ENCODE measurements around the gene PHOX2A. TPM values are rescaled to one million over a fixed set of nuclear protein-coding genes. Genes with fewer than 3 reads are reported as not detected.

The PHOX2A gene
- total RNA-seq, 1 donor, result not detected

- no peak for DNase-seq (ENCODE audit: low read depth in 2 of 3, low spot score in 2 of 3)
Measured at GRCh38 chr11:72235351-72236057, 8.5 kb downstream of the PHOX2A start.

DNA sequence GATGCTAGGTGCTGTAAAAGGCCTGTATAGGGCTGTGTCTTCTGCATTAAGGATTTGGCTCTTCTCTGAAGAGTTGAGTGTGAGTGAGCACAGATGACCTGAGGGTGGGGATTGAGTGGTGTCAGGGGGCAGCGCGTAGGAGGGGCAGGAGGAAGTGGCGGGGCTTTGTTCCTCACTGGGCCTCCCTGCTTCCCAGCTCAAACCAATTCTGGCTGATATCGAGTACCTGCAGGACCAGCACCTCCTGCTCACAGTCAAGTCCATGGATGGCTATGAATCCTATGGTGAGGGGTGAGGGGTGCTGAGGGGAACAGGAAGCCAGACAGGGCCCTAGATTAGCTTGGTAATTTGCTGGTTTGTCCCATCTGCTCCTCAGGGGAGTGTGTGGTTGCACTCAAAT is 9.1 kb downstream of the PHOX2A start:
- no peak for DNase-seq (ENCODE audit: low read depth in 2 of 3, low spot score in 2 of 3)

DNA sequence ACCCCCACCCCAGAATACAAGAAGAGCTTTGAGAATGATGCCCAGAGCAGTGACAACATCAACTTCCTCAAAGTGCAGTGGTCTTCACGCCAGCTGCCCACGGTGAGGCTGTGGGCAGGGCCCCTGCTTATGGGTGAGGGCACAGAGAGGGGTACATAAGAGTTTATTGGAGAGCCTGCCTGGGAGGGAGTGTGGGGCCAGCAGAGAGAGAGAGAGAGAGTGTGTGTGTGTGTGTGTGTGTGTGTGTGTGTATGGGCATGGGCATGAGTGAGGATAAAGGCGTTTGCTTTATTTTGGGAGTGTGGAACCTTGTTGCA is 9.5 kb downstream of the PHOX2A start:
- no peak for DNase-seq (ENCODE audit: low read depth in 2 of 3, low spot score in 2 of 3)

DNA sequence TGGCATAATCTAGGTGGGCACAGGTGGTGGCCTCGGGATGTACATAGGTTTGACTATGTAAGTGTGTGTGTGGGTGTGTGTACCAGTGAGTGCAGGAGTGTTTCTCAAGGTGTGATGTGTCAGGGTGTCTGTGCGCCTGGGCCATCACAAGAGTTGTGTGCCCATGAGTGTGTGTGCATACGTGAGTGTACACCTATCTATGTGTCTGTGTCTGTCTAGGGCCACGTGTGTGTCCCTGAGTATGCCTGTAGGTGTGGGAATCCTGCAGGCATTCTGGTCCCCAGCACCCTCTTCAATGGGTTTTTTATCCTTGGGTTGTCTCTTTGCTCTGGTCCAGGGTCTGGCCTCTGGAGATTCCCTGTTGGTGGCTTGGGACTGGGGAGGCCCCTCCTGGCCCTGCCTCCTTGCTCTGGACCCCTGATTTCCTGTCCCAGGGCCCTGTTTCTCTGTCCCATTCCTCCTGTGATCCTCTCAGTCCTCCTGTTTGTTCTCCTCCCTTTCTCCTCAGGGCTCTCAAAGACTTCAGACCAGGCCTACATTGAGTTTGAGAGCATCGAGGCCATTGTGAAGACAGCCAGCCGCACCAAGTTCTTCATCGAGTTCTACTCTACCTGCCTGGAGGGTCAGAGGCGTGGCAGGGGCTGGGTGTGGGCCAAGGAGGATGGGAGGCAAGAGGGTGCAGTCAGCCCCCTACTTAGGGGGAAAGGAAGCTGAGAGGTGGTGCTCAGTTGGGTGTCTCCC is 10.0 kb downstream of the PHOX2A start:
- no peak for DNase-seq (ENCODE audit: low read depth in 2 of 3, low spot score in 2 of 3)

GRCh38 chr11:72233056-72233772 is 10.8 kb downstream of the PHOX2A start:
- DNase-seq (ENCODE audit: low read depth in 2 of 3, low spot score in 2 of 3), result no peak

DNA sequence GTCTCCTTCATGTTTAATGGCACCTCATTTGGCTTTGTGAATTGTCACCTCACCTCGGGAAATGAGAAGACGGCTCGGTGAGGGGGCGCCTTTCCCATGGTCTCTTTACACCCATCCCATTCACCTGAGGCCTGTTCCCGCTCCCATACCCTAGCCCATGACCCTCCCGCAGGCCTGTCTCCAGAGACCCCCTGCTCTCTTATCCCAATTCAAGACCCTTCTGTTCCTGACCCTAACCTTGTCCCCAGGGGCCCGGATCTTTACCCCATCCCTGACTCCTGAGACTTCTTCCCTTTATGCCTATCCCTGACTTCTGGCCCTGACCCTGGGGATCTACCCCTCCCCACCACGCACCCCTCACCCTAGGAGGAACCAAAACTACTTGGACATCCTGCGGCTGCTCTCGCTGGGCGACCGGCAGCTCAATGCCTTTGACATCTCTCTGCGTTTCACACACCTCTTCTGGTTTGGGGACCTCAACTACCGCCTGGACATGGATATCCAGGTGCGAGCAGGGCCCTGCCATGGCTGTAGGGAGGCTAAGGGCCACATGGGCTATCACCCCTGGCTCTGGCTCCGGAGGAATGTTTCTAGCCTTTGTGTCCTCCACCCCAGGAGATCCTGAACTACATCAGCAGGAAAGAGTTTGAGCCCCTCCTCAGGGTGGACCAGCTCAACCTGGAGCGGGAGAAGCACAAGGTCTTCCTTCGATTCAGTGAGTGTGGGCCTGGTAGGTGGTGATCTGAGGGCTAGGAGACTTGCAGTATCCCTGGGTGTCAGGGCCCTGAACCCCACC is 11.5 kb downstream of the PHOX2A start:
- no peak for DNase-seq (ENCODE audit: low read depth in 2 of 3, low spot score in 2 of 3)

DNA sequence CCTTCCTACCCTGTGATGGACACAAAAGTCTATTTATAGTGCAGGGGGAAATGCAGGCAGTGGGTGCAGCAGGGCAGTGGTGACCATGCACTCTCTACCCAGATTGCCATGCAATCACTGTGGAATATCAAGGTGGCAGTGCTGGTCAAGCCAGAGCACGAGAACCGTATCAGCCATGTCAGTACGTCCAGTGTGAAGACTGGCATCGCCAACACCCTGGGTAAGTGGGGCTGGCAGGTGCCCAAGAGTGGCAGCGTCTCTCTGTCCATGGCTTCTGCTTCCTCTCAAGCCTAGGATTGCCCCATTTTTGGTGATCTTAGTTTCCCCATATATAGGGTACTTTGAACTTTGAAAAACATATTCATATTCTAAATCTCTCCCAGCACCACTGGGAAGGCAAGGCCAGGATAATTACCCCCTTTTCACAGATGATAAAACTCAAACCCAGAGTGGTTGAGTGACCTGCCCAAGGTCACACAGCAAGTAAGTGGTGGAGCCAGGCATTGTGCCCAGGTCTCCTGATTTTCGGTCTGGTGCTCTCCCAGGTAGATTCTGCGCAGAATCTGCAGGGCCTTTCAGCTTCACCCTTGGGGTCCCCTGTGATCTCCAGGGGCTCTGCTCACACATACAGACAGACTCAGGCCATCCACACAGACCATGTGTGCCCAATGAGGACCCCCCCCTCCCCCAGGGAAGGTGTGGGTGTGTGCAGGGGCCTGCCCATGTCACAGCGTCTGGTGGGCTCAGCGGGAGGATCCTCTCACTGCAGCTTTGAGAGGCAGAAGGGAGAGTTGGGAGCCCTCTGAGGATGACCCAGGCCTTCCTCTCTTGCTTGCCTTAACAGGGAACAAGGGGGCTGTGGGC is 12.3 kb downstream of the PHOX2A start:
- DNase-seq (ENCODE audit: low read depth in 2 of 3, low spot score in 2 of 3), result no peak

DNA sequence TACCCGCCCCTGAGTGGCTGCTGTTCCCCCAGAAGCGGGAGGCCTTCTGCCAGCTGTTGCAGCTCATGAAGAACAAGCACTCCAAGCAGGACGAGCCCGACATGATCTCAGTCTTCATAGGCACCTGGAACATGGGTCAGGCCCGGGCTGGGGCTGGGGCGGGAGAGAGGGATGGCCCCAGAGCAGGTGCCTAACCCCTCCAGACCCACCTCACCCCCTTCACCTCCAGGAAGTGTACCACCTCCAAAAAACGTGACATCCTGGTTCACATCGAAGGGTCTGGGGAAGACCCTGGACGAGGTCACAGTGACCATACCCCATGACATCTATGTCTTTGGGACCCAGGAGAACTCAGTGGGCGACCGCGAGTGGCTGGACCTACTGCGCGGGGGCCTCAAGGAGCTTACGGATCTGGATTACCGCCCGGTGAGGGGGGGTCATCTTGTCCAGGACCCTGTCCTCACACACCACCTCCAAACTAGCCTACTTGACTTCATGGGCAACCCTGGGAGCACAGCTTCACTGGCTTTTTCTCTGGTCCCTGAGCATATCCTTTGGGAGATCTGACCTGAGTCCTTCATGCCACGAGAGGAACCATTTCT is 13.1 kb downstream of the PHOX2A start:
- DNase-seq (ENCODE audit: low read depth in 2 of 3, low spot score in 2 of 3), result no peak

- DNase-seq (ENCODE audit: low read depth in 2 of 3, low spot score in 2 of 3), result no peak
Measured at GRCh38 chr11:72229925-72230763, 13.8 kb downstream of the PHOX2A start.

DNA sequence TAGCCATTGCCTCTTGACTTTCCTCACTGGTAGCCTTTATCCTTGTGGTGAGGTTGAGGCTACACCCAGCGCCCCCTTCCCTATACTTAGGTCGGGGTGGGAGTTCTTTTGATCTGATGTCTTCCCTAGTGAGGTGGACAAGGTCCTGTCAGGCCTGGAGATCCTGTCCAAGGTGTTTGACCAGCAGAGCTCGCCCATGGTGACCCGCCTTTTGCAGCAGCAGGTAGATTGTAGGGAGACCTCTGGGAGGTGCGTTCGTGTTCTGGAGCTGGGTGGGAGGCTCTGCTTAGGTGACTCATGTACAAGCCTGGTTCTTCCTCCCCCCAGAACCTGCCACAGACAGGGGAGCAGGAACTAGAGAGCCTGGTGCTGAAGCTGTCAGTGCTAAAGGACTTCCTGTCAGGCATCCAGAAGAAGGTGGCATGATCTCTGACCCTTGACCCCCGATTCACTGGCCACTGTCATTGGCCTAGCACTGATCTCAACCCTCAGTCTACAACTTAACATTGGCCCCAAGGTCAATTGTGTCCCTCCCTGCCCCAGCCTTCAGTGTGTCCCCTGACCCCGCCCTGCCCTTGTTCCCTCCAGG is 14.5 kb downstream of the PHOX2A start:
- no peak for DNase-seq (ENCODE audit: low read depth in 2 of 3, low spot score in 2 of 3)

DNA sequence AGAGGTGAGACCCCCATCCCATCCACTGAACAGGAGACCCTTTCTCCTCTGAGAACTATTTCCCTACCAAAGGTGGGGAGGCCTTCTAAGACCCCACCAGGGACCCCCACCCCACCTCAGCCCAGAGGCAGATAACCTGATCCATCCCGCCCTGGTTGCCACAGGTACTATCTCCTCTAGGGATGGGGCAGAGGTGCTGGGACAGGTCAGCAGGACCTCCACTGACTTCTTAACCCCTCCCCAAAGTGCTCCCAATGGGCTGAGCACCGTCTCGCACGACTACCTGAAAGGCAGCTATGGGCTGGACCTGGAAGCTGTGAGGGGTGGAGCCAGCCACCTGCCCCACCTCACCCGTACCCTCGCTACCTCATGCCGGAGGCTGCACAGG is 15.1 kb downstream of the PHOX2A start:
- no peak for DNase-seq (ENCODE audit: low read depth in 2 of 3, low spot score in 2 of 3)

GRCh38 chr11:72228229-72228843 is 15.6 kb downstream of the PHOX2A start:
- no peak for DNase-seq (ENCODE audit: low read depth in 2 of 3, low spot score in 2 of 3)

- DNase-seq (ENCODE audit: low read depth in 2 of 3, low spot score in 2 of 3), result no peak
Measured at GRCh38 chr11:72227316-72228228, 16.4 kb downstream of the PHOX2A start.

DNA sequence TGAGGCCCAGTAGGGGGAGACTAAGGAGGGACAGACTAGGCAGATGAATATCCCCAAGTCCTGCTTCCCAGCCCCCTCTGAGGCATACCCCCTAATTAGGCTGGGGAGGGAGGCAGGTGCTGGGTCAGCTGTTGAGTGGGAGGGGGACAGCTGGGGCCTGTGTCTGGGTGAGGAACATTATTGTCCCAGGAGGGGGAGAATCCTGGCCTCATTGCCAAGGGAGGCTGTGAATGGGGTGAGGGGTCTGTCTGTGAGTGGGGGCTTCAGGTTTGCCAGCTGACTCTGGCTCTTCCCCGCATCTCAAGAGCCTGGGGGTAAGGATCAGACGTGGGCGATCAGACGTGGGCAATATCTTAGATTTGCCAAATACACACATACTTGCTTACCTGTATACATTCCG is 17.3 kb downstream of the PHOX2A start:
- DNase-seq (ENCODE audit: low read depth in 2 of 3, low spot score in 2 of 3), result no peak

DNA sequence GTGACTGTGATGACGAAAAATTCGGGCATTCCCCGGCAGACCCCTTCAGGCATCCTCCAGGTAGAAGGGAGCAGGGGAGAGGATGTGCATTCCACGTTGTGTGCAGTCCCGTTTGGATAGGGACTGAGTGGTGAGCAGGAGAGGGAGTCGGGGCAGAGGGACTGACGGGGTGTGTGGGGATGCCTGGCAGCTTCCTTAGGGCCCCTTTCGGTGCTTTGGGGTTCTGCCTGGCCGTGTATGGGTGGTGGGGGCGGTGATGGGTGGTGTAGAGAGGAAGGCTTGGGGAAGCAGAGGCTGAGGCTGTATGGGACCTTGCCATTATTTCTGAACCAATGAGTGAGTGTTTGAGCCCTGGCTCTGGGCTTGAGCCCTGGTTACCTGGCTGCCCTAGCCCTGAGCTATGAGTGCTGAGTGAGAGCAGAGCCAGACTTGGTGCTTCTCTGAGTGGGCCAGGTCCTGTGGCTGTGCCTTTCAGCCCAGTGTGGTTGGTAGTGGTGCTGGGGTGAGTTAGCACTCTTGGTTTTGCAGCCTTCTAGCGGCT is 18.5 kb downstream of the PHOX2A start:
- DNase-seq (ENCODE audit: low read depth in 2 of 3, low spot score in 2 of 3), result peak in 1 of 3 donors; percentile 25

DNA sequence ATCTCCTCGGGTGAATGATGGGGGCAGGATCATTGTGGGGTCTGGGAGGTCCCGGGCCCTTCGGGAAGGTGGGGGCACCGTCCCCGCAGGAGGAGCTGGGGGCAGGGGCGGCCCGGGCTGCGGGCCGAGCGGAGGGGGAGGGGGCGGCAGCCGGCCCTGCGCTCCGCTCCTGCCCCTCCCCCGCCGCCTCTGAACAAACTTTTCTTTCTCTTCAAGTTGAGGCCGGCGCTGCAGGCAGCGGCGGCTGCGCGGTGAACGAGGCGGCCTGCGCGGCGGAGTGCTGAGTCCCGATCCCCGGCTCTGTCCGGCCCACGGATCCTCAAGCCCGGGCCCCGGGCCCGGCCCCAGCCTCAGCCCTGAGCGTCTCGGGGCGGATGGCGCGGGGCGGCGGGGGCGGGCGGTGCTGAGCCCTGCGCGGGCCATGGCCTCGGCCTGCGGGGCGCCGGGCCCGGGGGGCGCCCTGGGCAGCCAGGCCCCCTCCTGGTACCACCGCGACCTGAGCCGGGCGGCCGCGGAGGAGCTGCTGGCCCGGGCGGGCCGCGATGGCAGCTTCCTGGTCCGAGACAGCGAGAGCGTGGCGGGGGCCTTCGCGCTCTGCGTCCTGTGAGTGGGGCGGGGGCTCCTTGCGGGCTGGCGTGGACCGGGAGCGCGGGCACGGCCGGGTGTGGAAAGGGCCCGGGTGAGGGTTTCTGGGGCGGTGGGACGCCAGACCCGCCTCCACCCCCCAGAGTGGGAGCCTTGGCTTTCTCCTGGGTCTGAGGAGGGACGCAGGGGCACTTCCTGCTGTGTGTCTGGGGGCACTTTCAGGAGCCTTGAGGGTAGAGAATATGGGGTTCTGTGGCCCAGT is 19.2 kb downstream of the PHOX2A start, which contains the start of gene INPPL1:
Gene INPPL1, plus strand, starts transcription at position 204 of the 847 bp plus-strand sequence. Its CDS starts 218 bp downstream, at position 422.
- peak in 1 of 3 donors; percentile 15 for DNase-seq (ENCODE audit: low read depth in 2 of 3, low spot score in 2 of 3)
